ENCODE measurements around the gene CCR5AS.

CCR5AS gene

GRCh38 chr3:46411271-46411670, 4.4 kb upstream of the CCR5AS start:
- Mint-ChIP-seq H3K27ac (no peak overlapping the region), H3K9me3 (no peaks in the 10 kb centered on the region; a peak in 1 of 5 replicates), H3K36me3 (ENCODE audit: insufficient read depth in 1 of 3, low read depth in 3 of 3) (no peaks in the 10 kb centered on the region), H3K4me3 (no peak overlapping the region), H3K27me3 (ENCODE audit: low read depth) (no peaks in the 10 kb centered on the region; the same call in 1 of the 2 replicates), H3K4me1 (peaks cover 2 to 3% of the 10 kb centered on the region in 2 experiments; a peak in 2 of 4 replicates)
- Histone ChIP-seq H3K9me3 (ENCODE audit: control insufficient read depth, low read depth, low read length) (no peaks in the 10 kb centered on the region), H2AFZ (ENCODE audit: low read length) (no peak overlapping the region), H3T11ph (ENCODE audit: low read length) (no peak overlapping the region), H3K4ac (ENCODE audit: low read depth, low read length) (no peak overlapping the region), H3K23ac (ENCODE audit: insufficient read length, low read depth, low read length) (no peak overlapping the region), H3K27me3 (ENCODE audit: insufficient read depth, low read length) (no peaks in the 10 kb centered on the region), H2BK120ac (ENCODE audit: low read depth, low read length, poor library complexity, severe bottlenecking) (no peak overlapping the region), H3K9ac (ENCODE audit: extremely low read depth, insufficient read length, low read length) (no peak overlapping the region), H3K79me2 (ENCODE audit: insufficient read depth, low read length) (no peaks in the 10 kb centered on the region), H3K18ac (ENCODE audit: insufficient read length, low read depth, low read length) (no peak overlapping the region), H2BK12ac (ENCODE audit: insufficient read length, low read depth, low read length) (no peak overlapping the region), H3K14ac (ENCODE audit: insufficient read depth, low read length) (no peak overlapping the region), H3K56ac (ENCODE audit: insufficient read length, low read depth, low read length) (no peak overlapping the region), H2BK5ac (ENCODE audit: insufficient read length, low read length) (no peak overlapping the region), H3K23me2 (ENCODE audit: insufficient read length, low read depth, low read length, poor library complexity, severe bottlenecking) (no peaks in the 10 kb centered on the region), H2BK20ac (ENCODE audit: low read depth, low read length, poor library complexity, severe bottlenecking) (no peak overlapping the region), H4K20me1 (ENCODE audit: control insufficient read depth, insufficient read depth, insufficient read length) (no peaks in the 10 kb centered on the region), H2AK5ac (ENCODE audit: insufficient read length, low read length) (no peak overlapping the region), H3K4me1 (ENCODE audit: insufficient read depth, low read length) (no peaks in the 10 kb centered on the region), H3K79me1 (ENCODE audit: insufficient read depth, low read depth, low read length, poor library complexity, severe bottlenecking) (no peaks in the 10 kb centered on the region), H4K5ac (ENCODE audit: insufficient read length, low read depth, low read length) (no peak overlapping the region), H3K27ac (ENCODE audit: insufficient read length, low read depth, low read length) (no peak overlapping the region), H4K91ac (ENCODE audit: insufficient read length, low read depth, low read length) (no peak overlapping the region), H3K4me2 (ENCODE audit: insufficient read depth, insufficient read length, low read length) (no peak overlapping the region), H2BK15ac (ENCODE audit: low read depth, low read length) (no peak overlapping the region), H4K8ac (replicated peaks; ENCODE audit: insufficient read length, low read depth, low read length) (no peak overlapping the region)
- TF ChIP-seq CTCF (conservative IDR thresholded peaks at IDR 0.05): peak; percentile 28; the same call in 1 of the 3 replicates
- DNase-seq: no peak
- WGBS (ENCODE audit: extremely low coverage, insufficient read length, low lambda C conversion rate): no CpG with 5 or more reads among the region's 2 CpGs
